COLO829 (cell line): ENCODE data around the gene PEAK1.
A peak's percentile ranks its signal among the peaks of the same experiment; 100 is the strongest.

Experiments used
- DNase-seq: peaks from one replicate; pipeline ENCODE4 v3.0.0; 2012; ENCODE audit warnings: low spot score

The PEAK1 gene

GRCh38 chr15:77130315-77130930, 289.5 kb downstream of the PEAK1 start:
- DNase-seq, result no peak

- no peak for DNase-seq
Measured at GRCh38 chr15:77127626-77128025, 292.3 kb downstream of the PEAK1 start.

- DNase-seq, result no peak
Measured at GRCh38 chr15:77126529-77127326, 293.2 kb downstream of the PEAK1 start.

GRCh38 chr15:77123854-77124253, 296.1 kb downstream of the PEAK1 start:
- DNase-seq, result no peak

GRCh38 chr15:77122576-77122975, 297.3 kb downstream of the PEAK1 start:
- DNase-seq, result no peak

GRCh38 chr15:77121599-77121998, 298.3 kb downstream of the PEAK1 start:
- no peak for DNase-seq

GRCh38 chr15:77120576-77120975, 299.3 kb downstream of the PEAK1 start:
- DNase-seq, result no peak

GRCh38 chr15:77119446-77119845, 300.5 kb downstream of the PEAK1 start:
- no peak for DNase-seq

- DNase-seq, result peak; percentile 58
Measured at GRCh38 chr15:77118882-77119321, 301.0 kb downstream of the PEAK1 start.

- no peak for DNase-seq
Measured at GRCh38 chr15:77115179-77115578, 304.7 kb downstream of the PEAK1 start.

- no peak for DNase-seq
Measured at GRCh38 chr15:77112838-77113504, 306.9 kb downstream of the PEAK1 start.

- no peak for DNase-seq
Measured at GRCh38 chr15:77111789-77112188, 308.1 kb downstream of the PEAK1 start.

- DNase-seq, result peak; percentile 45
Measured at GRCh38 chr15:77107531-77108355, 312.2 kb downstream of the PEAK1 start.

- DNase-seq, result no peak
Measured at GRCh38 chr15:77107068-77107467, 312.8 kb downstream of the PEAK1 start.

GRCh38 chr15:77104155-77104554, 315.7 kb downstream of the PEAK1 start:
- no peak for DNase-seq

GRCh38 chr15:77099741-77100463, 320.0 kb downstream of the PEAK1 start:
- no peak for DNase-seq

- no peak for DNase-seq
Measured at GRCh38 chr15:77098572-77098971, 321.3 kb downstream of the PEAK1 start.

GRCh38 chr15:77097921-77098320, 322.0 kb downstream of the PEAK1 start:
- no peak for DNase-seq

GRCh38 chr15:77097248-77097721, 322.6 kb downstream of the PEAK1 start:
- no peak for DNase-seq

- no peak for DNase-seq
Measured at GRCh38 chr15:77096541-77096940, 323.4 kb downstream of the PEAK1 start.

GRCh38 chr15:77096138-77096537, 323.8 kb downstream of the PEAK1 start:
- DNase-seq, result no peak
